ENCODE results near the gene PLPP6. TPM values are rescaled to one million over a fixed set of nuclear protein-coding genes. Genes with fewer than 3 reads are reported as not detected.

PLPP6 gene
- polyA plus RNA-seq, 1 donor from 2014 or later: 26.3 TPM

- Histone ChIP-seq H3K79me2 (replicated peaks; ENCODE audit: insufficient read depth, low read length) (no peaks in the 10 kb centered on the region), H3K9ac (ENCODE audit: low read length) (no peak overlapping the region), H4K20me1 (ENCODE audit: insufficient read depth) (no peaks in the 10 kb centered on the region), H3K36me3 (ENCODE audit: insufficient read depth, low read length) (peaks cover 18% of the 10 kb centered on the region), H3F3A (ENCODE audit: insufficient read depth, low read length, poor library complexity, severe bottlenecking) (no peaks in the 10 kb centered on the region), H3K9me2 (ENCODE audit: insufficient read depth, low read length) (no peaks in the 10 kb centered on the region), H3K4me2 (ENCODE audit: low read length) (no peak overlapping the region), H3K27ac (ENCODE audit: low read length) (no peak overlapping the region), H3K27me3 (ENCODE audit: insufficient read depth, low read depth, low read length) (no peaks in the 10 kb centered on the region), H3K9me3 (ENCODE audit: low read length) (no peaks in the 10 kb centered on the region), H3K4me3 (ENCODE audit: low read length) (no peak overlapping the region), H2AFZ (ENCODE audit: low read depth, low read length) (no peak overlapping the region)
- TF ChIP-seq RAD21 (conservative IDR thresholded peaks at IDR 0.05): no peak
- TF ChIP-seq EP300 (conservative IDR thresholded peaks at IDR 0.05; ENCODE audit: poor library complexity, severe bottlenecking): no peak
- no peak for TF ChIP-seq CTCF (IDR thresholded peaks at IDR 0.05; ENCODE audit: poor library complexity, severe bottlenecking)
- no peak for TF ChIP-seq SMC3 (conservative IDR thresholded peaks at IDR 0.05; ENCODE audit: poor library complexity)
- no peak for TF ChIP-seq POLR2AphosphoS5 (IDR thresholded peaks at IDR 0.05)
- TF ChIP-seq, protein P1, sequence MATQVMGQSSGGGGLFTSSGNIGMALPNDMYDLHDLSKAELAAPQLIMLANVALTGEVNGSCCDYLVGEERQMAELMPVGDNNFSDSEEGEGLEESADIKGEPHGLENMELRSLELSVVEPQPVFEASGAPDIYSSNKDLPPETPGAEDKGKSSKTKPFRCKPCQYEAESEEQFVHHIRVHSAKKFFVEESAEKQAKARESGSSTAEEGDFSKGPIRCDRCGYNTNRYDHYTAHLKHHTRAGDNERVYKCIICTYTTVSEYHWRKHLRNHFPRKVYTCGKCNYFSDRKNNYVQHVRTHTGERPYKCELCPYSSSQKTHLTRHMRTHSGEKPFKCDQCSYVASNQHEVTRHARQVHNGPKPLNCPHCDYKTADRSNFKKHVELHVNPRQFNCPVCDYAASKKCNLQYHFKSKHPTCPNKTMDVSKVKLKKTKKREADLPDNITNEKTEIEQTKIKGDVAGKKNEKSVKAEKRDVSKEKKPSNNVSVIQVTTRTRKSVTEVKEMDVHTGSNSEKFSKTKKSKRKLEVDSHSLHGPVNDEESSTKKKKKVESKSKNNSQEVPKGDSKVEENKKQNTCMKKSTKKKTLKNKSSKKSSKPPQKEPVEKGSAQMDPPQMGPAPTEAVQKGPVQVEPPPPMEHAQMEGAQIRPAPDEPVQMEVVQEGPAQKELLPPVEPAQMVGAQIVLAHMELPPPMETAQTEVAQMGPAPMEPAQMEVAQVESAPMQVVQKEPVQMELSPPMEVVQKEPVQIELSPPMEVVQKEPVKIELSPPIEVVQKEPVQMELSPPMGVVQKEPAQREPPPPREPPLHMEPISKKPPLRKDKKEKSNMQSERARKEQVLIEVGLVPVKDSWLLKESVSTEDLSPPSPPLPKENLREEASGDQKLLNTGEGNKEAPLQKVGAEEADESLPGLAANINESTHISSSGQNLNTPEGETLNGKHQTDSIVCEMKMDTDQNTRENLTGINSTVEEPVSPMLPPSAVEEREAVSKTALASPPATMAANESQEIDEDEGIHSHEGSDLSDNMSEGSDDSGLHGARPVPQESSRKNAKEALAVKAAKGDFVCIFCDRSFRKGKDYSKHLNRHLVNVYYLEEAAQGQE (IDR thresholded peaks at IDR 0.05; ENCODE audit: borderline replicate concordance): no peak
- no peak for TF ChIP-seq TAF1 (IDR thresholded peaks at IDR 0.05; ENCODE audit: low read depth)
- TF ChIP-seq MXI1 (conservative IDR thresholded peaks at IDR 0.05; ENCODE audit: poor library complexity, severe bottlenecking): no peak
- no peak for TF ChIP-seq EZH2 (IDR thresholded peaks at IDR 0.05; ENCODE audit: borderline replicate concordance, insufficient read depth, low read length, poor library complexity, severe bottlenecking)
These were observed 38.8 kb downstream of the PLPP6 start for GRCh38 chr9:4700932-4701331.

DNA sequence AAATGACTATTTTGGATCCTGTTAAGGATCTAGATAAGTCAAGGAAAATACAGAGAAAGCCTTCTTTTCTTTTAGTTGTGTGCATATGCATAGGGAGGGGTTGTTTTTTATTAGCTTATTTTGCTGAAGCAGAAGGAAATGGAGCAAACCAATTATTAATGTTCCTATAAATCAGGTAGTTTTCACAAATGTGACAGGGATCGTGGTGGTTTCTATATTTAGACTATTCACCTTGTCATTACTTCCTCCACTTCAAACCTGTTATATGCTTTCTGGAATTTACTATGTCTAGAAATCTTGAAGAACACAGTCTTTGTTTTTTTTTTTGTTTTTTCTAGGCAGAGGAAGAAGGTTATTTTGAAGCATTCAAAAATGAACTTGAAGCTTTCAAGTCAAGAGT is 39.4 kb downstream of the PLPP6 start:
- Histone ChIP-seq H2AFZ (ENCODE audit: low read depth, low read length) (no peak overlapping the region), H3K36me3 (ENCODE audit: insufficient read depth, low read length) (peaks cover 19% of the 10 kb centered on the region), H3K27me3 (ENCODE audit: insufficient read depth, low read depth, low read length) (no peaks in the 10 kb centered on the region), H3K4me2 (ENCODE audit: low read length) (no peak overlapping the region), H4K20me1 (ENCODE audit: insufficient read depth) (no peaks in the 10 kb centered on the region), H3K9ac (ENCODE audit: low read length) (no peak overlapping the region), H3K4me3 (ENCODE audit: low read length) (no peak overlapping the region), H3K9me2 (ENCODE audit: insufficient read depth, low read length) (no peaks in the 10 kb centered on the region), H3K9me3 (ENCODE audit: low read length) (no peaks in the 10 kb centered on the region), H3K27ac (ENCODE audit: low read length) (no peak overlapping the region), H3F3A (ENCODE audit: insufficient read depth, low read length, poor library complexity, severe bottlenecking) (no peaks in the 10 kb centered on the region), H3K79me2 (replicated peaks; ENCODE audit: insufficient read depth, low read length) (no peaks in the 10 kb centered on the region)
- TF ChIP-seq MXI1 (conservative IDR thresholded peaks at IDR 0.05; ENCODE audit: poor library complexity, severe bottlenecking): no peak
- TF ChIP-seq EZH2 (IDR thresholded peaks at IDR 0.05; ENCODE audit: borderline replicate concordance, insufficient read depth, low read length, poor library complexity, severe bottlenecking): no peak
- TF ChIP-seq SMC3 (conservative IDR thresholded peaks at IDR 0.05; ENCODE audit: poor library complexity): no peak
